ENCODE measurements around the gene TPX2.

DNA sequence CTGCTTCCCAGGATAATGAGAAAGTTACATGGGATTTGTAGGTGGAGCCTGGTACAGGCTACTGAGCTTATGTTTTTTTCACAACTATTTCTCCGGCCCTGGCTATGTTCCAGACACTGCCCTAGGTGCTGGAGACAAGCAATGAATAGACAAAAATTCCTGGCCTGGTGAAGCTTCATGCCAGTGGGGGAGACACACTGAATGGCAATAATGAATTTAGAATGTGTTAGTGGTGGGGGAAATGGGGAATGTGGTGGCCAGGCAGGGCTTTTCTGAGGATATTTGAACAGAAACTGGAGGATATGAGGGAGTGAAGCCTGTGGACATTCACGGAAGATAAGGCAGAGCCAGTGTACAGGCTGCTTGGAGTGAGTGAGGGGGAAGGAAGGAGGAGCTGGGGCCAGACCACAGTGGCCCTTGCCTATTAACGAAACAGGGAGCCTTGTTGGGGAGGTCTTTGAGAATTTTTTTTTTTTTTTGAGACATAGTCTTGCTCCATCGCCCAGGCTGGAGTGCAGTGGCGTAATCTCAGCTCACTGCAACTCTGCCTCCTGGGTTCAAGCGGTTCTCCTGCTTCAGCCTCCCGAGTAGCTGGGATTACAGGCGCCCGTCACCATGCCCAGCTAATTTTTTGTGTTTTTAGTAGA, 99.7 kb downstream of the TPX2 start:
- TF ChIP-seq TCF12 (IDR thresholded peaks at IDR 0.05): no peak
- no peak for TF ChIP-seq MEF2A (IDR thresholded peaks at IDR 0.05; ENCODE audit: borderline replicate concordance, low read depth)
- TF ChIP-seq, protein P1, sequence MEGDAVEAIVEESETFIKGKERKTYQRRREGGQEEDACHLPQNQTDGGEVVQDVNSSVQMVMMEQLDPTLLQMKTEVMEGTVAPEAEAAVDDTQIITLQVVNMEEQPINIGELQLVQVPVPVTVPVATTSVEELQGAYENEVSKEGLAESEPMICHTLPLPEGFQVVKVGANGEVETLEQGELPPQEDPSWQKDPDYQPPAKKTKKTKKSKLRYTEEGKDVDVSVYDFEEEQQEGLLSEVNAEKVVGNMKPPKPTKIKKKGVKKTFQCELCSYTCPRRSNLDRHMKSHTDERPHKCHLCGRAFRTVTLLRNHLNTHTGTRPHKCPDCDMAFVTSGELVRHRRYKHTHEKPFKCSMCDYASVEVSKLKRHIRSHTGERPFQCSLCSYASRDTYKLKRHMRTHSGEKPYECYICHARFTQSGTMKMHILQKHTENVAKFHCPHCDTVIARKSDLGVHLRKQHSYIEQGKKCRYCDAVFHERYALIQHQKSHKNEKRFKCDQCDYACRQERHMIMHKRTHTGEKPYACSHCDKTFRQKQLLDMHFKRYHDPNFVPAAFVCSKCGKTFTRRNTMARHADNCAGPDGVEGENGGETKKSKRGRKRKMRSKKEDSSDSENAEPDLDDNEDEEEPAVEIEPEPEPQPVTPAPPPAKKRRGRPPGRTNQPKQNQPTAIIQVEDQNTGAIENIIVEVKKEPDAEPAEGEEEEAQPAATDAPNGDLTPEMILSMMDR (IDR thresholded peaks at IDR 0.05): no peak
- no peak for TF ChIP-seq RFX5 (IDR thresholded peaks at IDR 0.05; ENCODE audit: low read length)
- TF ChIP-seq, protein P2, sequence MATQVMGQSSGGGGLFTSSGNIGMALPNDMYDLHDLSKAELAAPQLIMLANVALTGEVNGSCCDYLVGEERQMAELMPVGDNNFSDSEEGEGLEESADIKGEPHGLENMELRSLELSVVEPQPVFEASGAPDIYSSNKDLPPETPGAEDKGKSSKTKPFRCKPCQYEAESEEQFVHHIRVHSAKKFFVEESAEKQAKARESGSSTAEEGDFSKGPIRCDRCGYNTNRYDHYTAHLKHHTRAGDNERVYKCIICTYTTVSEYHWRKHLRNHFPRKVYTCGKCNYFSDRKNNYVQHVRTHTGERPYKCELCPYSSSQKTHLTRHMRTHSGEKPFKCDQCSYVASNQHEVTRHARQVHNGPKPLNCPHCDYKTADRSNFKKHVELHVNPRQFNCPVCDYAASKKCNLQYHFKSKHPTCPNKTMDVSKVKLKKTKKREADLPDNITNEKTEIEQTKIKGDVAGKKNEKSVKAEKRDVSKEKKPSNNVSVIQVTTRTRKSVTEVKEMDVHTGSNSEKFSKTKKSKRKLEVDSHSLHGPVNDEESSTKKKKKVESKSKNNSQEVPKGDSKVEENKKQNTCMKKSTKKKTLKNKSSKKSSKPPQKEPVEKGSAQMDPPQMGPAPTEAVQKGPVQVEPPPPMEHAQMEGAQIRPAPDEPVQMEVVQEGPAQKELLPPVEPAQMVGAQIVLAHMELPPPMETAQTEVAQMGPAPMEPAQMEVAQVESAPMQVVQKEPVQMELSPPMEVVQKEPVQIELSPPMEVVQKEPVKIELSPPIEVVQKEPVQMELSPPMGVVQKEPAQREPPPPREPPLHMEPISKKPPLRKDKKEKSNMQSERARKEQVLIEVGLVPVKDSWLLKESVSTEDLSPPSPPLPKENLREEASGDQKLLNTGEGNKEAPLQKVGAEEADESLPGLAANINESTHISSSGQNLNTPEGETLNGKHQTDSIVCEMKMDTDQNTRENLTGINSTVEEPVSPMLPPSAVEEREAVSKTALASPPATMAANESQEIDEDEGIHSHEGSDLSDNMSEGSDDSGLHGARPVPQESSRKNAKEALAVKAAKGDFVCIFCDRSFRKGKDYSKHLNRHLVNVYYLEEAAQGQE (IDR thresholded peaks at IDR 0.05; ENCODE audit: low read depth, low read length): peak; percentile 60; the same call in 1 of the 2 replicates
- no peak for TF ChIP-seq TAF1 (IDR thresholded peaks at IDR 0.05; ENCODE audit: borderline replicate concordance, low read depth, low read length)
- no peak for TF ChIP-seq SMC3 (IDR thresholded peaks at IDR 0.05; ENCODE audit: low read depth, low read length)
- no peak for TF ChIP-seq POLR2AphosphoS5 (IDR thresholded peaks at IDR 0.05; ENCODE audit: low read depth, low read length)
- no peak for TF ChIP-seq YY1 (IDR thresholded peaks at IDR 0.05; ENCODE audit: low read depth)
- no peak for TF ChIP-seq JUND (IDR thresholded peaks at IDR 0.05)
